GM12872 (cell line): ENCODE measurements around the gene LCE3B.

Source experiments
- TF ChIP-seq, protein P1 (sequence below): IDR thresholded peaks from 3 replicates; pipeline ENCODE4 v1.5.1; 2011; ENCODE audit warnings: low read depth, mild to moderate bottlenecking, low read length, moderate library complexity; ENCODE audit not compliant: insufficient read depth

LCE3B gene, protein sequence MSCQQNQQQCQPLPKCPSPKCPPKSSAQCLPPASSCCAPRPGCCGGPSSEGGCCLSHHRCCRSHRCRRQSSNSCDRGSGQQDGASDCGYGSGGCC

GRCh38 chr1:152613511-152613910 is at the start of gene LCE3B:
LCE3B (plus strand) TSS chr1:152613811; CDS start chr1:152613811, 0 bp downstream.
- TF ChIP-seq, protein P1, sequence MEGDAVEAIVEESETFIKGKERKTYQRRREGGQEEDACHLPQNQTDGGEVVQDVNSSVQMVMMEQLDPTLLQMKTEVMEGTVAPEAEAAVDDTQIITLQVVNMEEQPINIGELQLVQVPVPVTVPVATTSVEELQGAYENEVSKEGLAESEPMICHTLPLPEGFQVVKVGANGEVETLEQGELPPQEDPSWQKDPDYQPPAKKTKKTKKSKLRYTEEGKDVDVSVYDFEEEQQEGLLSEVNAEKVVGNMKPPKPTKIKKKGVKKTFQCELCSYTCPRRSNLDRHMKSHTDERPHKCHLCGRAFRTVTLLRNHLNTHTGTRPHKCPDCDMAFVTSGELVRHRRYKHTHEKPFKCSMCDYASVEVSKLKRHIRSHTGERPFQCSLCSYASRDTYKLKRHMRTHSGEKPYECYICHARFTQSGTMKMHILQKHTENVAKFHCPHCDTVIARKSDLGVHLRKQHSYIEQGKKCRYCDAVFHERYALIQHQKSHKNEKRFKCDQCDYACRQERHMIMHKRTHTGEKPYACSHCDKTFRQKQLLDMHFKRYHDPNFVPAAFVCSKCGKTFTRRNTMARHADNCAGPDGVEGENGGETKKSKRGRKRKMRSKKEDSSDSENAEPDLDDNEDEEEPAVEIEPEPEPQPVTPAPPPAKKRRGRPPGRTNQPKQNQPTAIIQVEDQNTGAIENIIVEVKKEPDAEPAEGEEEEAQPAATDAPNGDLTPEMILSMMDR, result no peak

DNA sequence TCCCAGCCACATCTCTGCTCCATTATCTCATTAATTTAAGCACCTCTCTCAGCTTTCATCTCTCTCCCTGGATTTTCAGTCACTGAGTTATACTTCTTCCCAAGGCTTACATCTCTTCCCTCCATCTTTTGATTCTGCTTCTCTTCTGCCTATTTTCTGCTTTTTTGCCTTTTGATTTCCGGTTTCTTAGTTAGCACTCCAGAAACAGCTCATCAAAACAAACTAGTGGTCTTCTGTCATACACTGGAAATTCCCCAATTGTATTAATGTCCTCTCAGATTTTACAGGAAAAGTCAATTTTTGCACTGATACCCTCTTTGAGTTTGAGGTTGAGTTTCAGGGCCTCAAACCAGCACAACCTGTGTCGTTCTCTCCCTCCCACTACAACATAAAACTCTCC is 48.5 kb upstream of the LCE3B start:
- TF ChIP-seq, protein P1, result no peak

- TF ChIP-seq, protein P1, result no peak
Measured at GRCh38 chr1:152565535-152566215, 47.9 kb upstream of the LCE3B start.

GRCh38 chr1:152566681-152567080 is 46.9 kb upstream of the LCE3B start, which contains the start of gene LCE3E:
LCE3E (minus strand) TSS chr1:152566780; CDS start chr1:152566208, 572 bp downstream.
- TF ChIP-seq, protein P1, result no peak

DNA sequence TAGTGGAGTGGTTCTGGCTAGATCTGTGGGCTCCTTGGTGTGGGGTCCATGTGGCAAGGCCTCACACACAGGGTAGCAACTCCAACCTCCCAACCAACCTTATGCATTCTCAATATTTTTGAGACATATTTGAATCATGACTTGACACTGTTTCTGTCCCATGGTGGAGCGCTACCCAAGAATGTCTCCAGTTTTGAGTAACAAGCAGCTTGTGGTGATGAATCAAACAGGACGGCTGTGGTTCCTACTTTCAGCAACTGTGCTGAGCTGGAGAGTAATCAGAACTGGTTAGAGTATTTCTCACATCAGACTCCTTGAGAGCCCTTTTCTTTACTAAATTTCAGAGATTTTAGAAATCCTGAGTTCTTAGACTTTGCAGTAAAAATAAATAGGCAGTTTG is 36.4 kb upstream of the LCE3B start:
- TF ChIP-seq, protein P1, result no peak

GRCh38 chr1:152580433-152580832 is 33.2 kb upstream of the LCE3B start, which contains the start of gene LCE3D:
LCE3D (minus strand) TSS chr1:152580516; CDS start chr1:152579936, 580 bp downstream.
- TF ChIP-seq, protein P1, result no peak

- TF ChIP-seq, protein P1, result no peak
Measured at GRCh38 chr1:152582647-152583046, 31.0 kb upstream of the LCE3B start.
